Left renal pelvis (tissue), 4 donors: ENCODE results near the gene ZNF644. TPM values are rescaled to one million over a fixed set of nuclear protein-coding genes. Genes with fewer than 3 reads are reported as not detected.
"Not testable (repeated sequence)": the region's sequence is repeated elsewhere in the genome, so short reads cannot be mapped to it uniquely, and the experiment has no call there.

ENCODE experiments used
- DNase-seq, 4 donors: peaks; one replicate each; pipeline ENCODE4 v3.0.0-alpha.2; 2013; ENCODE audit warnings: low read depth in 4 of 4, low spot score in 3 of 4
- polyA plus RNA-seq, 4 donors: library from polyadenylated mRNA; unstranded; fragments of 120-200 nt; gene quantifications; one replicate each; pipeline ENCODE4 v1.2.1, GENCODE V29; 2013; ENCODE audit not compliant: insufficient read length in 4 of 4

Gene ZNF644
- polyA plus RNA-seq, 4 donors: 56.0 to 92.6 (median 65.2) TPM

GRCh38 chr1:90940746-90941145 is 81.1 kb downstream of the ZNF644 start:
- DNase-seq: no peak

GRCh38 chr1:90936731-90937130 is 85.1 kb downstream of the ZNF644 start:
- no peak for DNase-seq

- no peak for DNase-seq
These were observed 85.8 kb downstream of the ZNF644 start for GRCh38 chr1:90936061-90936460.

- DNase-seq: not testable (repeated sequence)
These were observed 93.6 kb downstream of the ZNF644 start for GRCh38 chr1:90928231-90928630.

- not testable (repeated sequence) for DNase-seq
These were observed 94.2 kb downstream of the ZNF644 start for GRCh38 chr1:90927674-90928073.

GRCh38 chr1:90926971-90927370 is 94.9 kb downstream of the ZNF644 start:
- DNase-seq: no peak

- DNase-seq: no peak
These were observed 95.6 kb downstream of the ZNF644 start for GRCh38 chr1:90925928-90926869.

- no peak for DNase-seq
These were observed 96.9 kb downstream of the ZNF644 start for GRCh38 chr1:90924982-90925381.

- no peak for DNase-seq
These were observed 98.8 kb downstream of the ZNF644 start for GRCh38 chr1:90922996-90923395.

- no peak for DNase-seq
These were observed 99.6 kb downstream of the ZNF644 start for GRCh38 chr1:90922202-90922601.

- no peak for DNase-seq
These were observed 101.9 kb downstream of the ZNF644 start for GRCh38 chr1:90919900-90920299.

- DNase-seq: no peak
These were observed 102.6 kb downstream of the ZNF644 start for GRCh38 chr1:90919190-90919719.

- DNase-seq: no peak
These were observed 110.5 kb downstream of the ZNF644 start for GRCh38 chr1:90911353-90911752.

GRCh38 chr1:90902672-90903071 is 119.2 kb downstream of the ZNF644 start:
- no peak for DNase-seq

- DNase-seq: no peak
These were observed 122.6 kb downstream of the ZNF644 start for GRCh38 chr1:90899263-90899662.

- not testable (repeated sequence) for DNase-seq
These were observed 128.2 kb downstream of the ZNF644 start for GRCh38 chr1:90893679-90894078.

GRCh38 chr1:90892884-90893283 is 129.0 kb downstream of the ZNF644 start:
- not testable (repeated sequence) for DNase-seq

- not testable (repeated sequence) for DNase-seq
These were observed 129.6 kb downstream of the ZNF644 start for GRCh38 chr1:90892196-90892595.

GRCh38 chr1:90891756-90892155 is 130.1 kb downstream of the ZNF644 start:
- not testable (repeated sequence) for DNase-seq

GRCh38 chr1:90882221-90882620 is 139.6 kb downstream of the ZNF644 start:
- no peak for DNase-seq

GRCh38 chr1:90881034-90881433 is 140.8 kb downstream of the ZNF644 start:
- no peak for DNase-seq

GRCh38 chr1:90879281-90879680 is 142.6 kb downstream of the ZNF644 start:
- DNase-seq: no peak
